GM12878 (cell line): ENCODE measurements around the gene ANXA4. TPM values are rescaled to one million over a fixed set of nuclear protein-coding genes. Genes with fewer than 3 reads are reported as not detected.
A peak's percentile ranks its signal among the peaks of the same experiment; 100 is the strongest.

ENCODE experiments used
- HDGF ChIP-seq: fragments of 450-650 bp; IDR thresholded peaks from 2 replicates; pipeline ENCODE4 v1.6.1; 2016; ENCODE audit warnings: antibody characterized with exemption
- IKZF1 ChIP-seq: fragments of 450-650 bp; conservative IDR thresholded peaks from 2 replicates; pipeline ENCODE4 v1.6.1; 2017; ENCODE audit warnings: antibody characterized with exemption, mild to moderate bottlenecking
- KAT2A ChIP-seq: conservative IDR thresholded peaks from 2 replicates; pipeline ENCODE4 v1.6.1; 2011; ENCODE audit warnings: low read depth, low read length; ENCODE audit not compliant: control insufficient read depth
- MTA2 ChIP-seq: fragments of 450-650 bp; IDR thresholded peaks from 2 replicates; pipeline ENCODE4 v1.6.1; 2016; ENCODE audit warnings: low read depth, mild to moderate bottlenecking, moderate library complexity
- POLR2A ChIP-seq: IDR thresholded peaks from 2 replicates; pipeline ENCODE4 v1.6.1; 2011; ENCODE audit warnings: low read depth, mild to moderate bottlenecking, low read length
- RUNX3 ChIP-seq: IDR thresholded peaks from 2 replicates; pipeline ENCODE4 v1.6.1; 2012; ENCODE audit warnings: low read length, inconsistent platforms
- polyA plus RNA-seq, 11 experiments: library from polyadenylated mRNA; depleted of rRNA in 4 of 11; unstranded in 6 of 11; stranded (reverse) in 5 of 11; fragments of >200 nt; fragmentation: Nextera tagmentation in 4 of 11; fragmentation: Illumina TruSeq in 1 of 11; extraction: Ambion mirVana in 4 of 11; extraction: Trizol in 1 of 11; gene quantifications; 1 replicate in 1 of 11; 2 replicates in 10 of 11; pipeline versions ENCODE4 v1.2.1 to v1.2.3, GENCODE V29; 2011 to 2016; ENCODE audit warnings: inconsistent platforms in 2 of 11, missing spikeins in 2 of 11, low read depth in 1 of 11
- total RNA-seq, 4 experiments: library from RNA; depleted of rRNA in 3 of 4; stranded (reverse); fragments of >200 nt in 3 of 4; fragmentation: Illumina TruSeq in 1 of 4; extraction: Trizol in 1 of 4; gene quantifications; 2 replicates each; pipeline versions ENCODE4 v1.2.1 to v1.2.3, GENCODE V29; 2013 to 2021
- TF ChIP-seq, protein P1 (sequence below): fragments of 450-650 bp; formaldehyde crosslinking; IDR thresholded peaks from 2 replicates; pipeline ENCODE4 v1.4.0; 2020; ENCODE audit warnings: mild to moderate bottlenecking, moderate library complexity
- TF ChIP-seq, protein P2 (sequence below): fragments of 450-650 bp; formaldehyde crosslinking; IDR thresholded peaks from 2 replicates; pipeline ENCODE4 v1.4.0; 2022; ENCODE audit warnings: mild to moderate bottlenecking, moderate library complexity
- TF ChIP-seq, protein P3 (sequence below): fragments of 450-650 bp; IDR thresholded peaks from 2 replicates; pipeline ENCODE4 v1.6.1; 2018; ENCODE audit warnings: borderline replicate concordance, mild to moderate bottlenecking; ENCODE audit not compliant: partially characterized antibody

The ANXA4 gene
- total and polyA plus RNA-seq, 10 of the 15 experiments (the other 5 are each of a cell fraction or from before 2014, with no cell fraction given): 16.3 to 97.2 (median 71.0) TPM

DNA sequence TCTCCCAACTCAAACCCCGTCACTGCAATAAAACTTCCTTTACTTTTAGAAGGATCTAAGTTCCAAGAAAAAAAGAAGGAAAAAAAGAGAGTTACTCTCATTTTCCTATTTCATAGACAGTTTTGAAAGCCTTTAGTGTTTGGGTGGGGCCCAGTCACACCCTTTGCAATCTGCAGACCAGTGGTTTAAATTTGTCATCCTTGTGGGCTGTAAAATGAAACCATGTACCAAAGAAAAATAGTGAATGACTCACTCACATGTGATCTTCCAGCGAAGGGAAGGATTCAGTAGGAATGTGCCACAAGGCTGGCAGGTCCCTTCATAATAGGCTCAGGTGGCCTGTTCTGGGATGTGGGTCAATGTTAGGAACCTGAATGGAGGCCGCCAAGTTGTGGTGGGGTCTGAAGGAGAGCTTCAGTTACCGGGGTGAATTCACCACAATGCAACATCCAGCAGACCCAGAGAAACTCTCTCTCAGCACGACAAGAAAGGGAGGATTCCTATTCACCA, 28.3 kb downstream of the ANXA4 start (continued):
- TF ChIP-seq, protein P1, sequence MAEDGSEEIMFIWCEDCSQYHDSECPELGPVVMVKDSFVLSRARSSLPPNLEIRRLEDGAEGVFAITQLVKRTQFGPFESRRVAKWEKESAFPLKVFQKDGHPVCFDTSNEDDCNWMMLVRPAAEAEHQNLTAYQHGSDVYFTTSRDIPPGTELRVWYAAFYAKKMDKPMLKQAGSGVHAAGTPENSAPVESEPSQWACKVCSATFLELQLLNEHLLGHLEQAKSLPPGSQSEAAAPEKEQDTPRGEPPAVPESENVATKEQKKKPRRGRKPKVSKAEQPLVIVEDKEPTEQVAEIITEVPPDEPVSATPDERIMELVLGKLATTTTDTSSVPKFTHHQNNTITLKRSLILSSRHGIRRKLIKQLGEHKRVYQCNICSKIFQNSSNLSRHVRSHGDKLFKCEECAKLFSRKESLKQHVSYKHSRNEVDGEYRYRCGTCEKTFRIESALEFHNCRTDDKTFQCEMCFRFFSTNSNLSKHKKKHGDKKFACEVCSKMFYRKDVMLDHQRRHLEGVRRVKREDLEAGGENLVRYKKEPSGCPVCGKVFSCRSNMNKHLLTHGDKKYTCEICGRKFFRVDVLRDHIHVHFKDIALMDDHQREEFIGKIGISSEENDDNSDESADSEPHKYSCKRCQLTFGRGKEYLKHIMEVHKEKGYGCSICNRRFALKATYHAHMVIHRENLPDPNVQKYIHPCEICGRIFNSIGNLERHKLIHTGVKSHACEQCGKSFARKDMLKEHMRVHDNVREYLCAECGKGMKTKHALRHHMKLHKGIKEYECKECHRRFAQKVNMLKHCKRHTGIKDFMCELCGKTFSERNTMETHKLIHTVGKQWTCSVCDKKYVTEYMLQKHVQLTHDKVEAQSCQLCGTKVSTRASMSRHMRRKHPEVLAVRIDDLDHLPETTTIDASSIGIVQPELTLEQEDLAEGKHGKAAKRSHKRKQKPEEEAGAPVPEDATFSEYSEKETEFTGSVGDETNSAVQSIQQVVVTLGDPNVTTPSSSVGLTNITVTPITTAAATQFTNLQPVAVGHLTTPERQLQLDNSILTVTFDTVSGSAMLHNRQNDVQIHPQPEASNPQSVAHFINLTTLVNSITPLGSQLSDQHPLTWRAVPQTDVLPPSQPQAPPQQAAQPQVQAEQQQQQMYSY: no peak
- TF ChIP-seq RUNX3: peak; percentile 63
- TF ChIP-seq POLR2A: no peak
- peak; percentile 50; the same call in 1 of the 2 replicates for TF ChIP-seq MTA2
- peak; percentile 82 for TF ChIP-seq IKZF1
- TF ChIP-seq, protein P2, sequence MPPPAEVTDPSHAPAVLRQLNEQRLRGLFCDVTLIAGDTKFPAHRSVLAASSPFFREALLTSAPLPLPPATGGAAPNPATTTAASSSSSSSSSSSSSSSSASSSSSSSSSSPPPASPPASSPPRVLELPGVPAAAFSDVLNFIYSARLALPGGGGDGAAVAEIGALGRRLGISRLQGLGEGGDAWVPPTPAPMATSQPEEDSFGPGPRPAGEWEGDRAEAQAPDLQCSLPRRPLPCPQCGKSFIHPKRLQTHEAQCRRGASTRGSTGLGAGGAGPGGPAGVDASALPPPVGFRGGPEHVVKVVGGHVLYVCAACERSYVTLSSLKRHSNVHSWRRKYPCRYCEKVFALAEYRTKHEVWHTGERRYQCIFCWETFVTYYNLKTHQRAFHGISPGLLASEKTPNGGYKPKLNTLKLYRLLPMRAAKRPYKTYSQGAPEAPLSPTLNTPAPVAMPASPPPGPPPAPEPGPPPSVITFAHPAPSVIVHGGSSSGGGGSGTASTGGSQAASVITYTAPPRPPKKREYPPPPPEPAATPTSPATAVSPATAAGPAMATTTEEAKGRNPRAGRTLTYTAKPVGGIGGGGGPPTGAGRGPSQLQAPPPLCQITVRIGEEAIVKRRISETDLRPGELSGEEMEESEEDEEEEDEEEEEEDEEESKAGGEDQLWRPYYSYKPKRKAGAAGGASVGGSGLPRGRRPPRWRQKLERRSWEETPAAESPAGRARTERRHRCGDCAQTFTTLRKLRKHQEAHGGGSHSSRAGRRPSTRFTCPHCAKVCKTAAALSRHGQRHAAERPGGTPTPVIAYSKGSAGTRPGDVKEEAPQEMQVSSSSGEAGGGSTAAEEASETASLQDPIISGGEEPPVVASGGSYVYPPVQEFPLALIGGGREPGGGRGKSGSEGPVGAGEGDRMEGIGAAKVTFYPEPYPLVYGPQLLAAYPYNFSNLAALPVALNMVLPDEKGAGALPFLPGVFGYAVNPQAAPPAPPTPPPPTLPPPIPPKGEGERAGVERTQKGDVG (CRISPR knock-in tag): no peak
- TF ChIP-seq, protein P3, sequence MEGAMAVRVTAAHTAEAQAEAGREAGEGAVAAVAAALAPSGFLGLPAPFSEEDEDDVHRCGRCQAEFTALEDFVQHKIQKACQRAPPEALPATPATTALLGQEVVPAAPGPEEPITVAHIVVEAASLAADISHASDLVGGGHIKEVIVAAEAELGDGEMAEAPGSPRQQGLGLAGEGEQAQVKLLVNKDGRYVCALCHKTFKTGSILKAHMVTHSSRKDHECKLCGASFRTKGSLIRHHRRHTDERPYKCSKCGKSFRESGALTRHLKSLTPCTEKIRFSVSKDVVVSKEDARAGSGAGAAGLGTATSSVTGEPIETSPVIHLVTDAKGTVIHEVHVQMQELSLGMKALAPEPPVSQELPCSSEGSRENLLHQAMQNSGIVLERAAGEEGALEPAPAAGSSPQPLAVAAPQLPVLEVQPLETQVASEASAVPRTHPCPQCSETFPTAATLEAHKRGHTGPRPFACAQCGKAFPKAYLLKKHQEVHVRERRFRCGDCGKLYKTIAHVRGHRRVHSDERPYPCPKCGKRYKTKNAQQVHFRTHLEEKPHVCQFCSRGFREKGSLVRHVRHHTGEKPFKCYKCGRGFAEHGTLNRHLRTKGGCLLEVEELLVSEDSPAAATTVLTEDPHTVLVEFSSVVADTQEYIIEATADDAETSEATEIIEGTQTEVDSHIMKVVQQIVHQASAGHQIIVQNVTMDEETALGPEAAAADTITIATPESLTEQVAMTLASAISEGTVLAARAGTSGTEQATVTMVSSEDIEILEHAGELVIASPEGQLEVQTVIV: no peak
- no peak for TF ChIP-seq HDGF
- TF ChIP-seq KAT2A: no peak
